Activated CD4-positive, alpha-beta memory T cell treated with anti-CD3 and anti-CD28 coated beads for 36 hours (primary cell): ENCODE results near the gene DHH. TPM values are rescaled to one million over a fixed set of nuclear protein-coding genes. Genes with fewer than 3 reads are reported as not detected.
"Not testable (repeated sequence)": the region's sequence is repeated elsewhere in the genome, so short reads cannot be mapped to it uniquely, and the experiment has no call there.

Source experiments
- CTCF ChIA-PET: fragments of 350-600 bp; sonication (Branson Sonifier 250); formaldehyde crosslinking; loops from one replicate; lab custom pipeline; 2021; ENCODE audit warnings: antibody characterized with exemption, inconsistent platforms; lab: Charles Lee
- POLR2A ChIA-PET: fragments of 350-600 bp; sonication (Branson Sonifier 250); formaldehyde crosslinking; loops from one replicate; lab custom pipeline; 2021; ENCODE audit warnings: antibody characterized with exemption; lab: Charles Lee
- DNase-seq: peaks from one replicate; pipeline ENCODE4 v3.0.0-alpha.2; 2020
- H3K27ac Mint-ChIP-seq: one replicate; pipeline ENCODE4 v1.8.0; 2021; ENCODE audit warnings: mixed read lengths
- H3K27me3 Mint-ChIP-seq: one replicate; pipeline ENCODE4 v1.8.0; 2021; ENCODE audit warnings: mixed read lengths
- H3K36me3 Mint-ChIP-seq: one replicate; pipeline ENCODE4 v1.8.0; 2021; ENCODE audit warnings: mixed read lengths
- H3K4me1 Mint-ChIP-seq: one replicate; pipeline ENCODE4 v1.8.0; 2021; ENCODE audit warnings: low read depth, mixed read lengths
- H3K4me3 Mint-ChIP-seq: one replicate; pipeline ENCODE4 v1.8.0; 2021; ENCODE audit warnings: mild to moderate bottlenecking, mixed read lengths
- H3K9me3 Mint-ChIP-seq: one replicate; pipeline ENCODE4 v1.8.0; 2021; ENCODE audit warnings: mixed read lengths
- intact Hi-C: fragments of 100-400 bp; cut with micrococcal nuclease; formaldehyde crosslinking; loops from one replicate; pipeline ENCODE4 v1.15.1; 2023
- total RNA-seq, 2 experiments: library from RNA; stranded (reverse); gene quantifications; one replicate each; pipeline ENCODE4 v1.2.3, GENCODE V29; 2021

DHH gene
- total RNA-seq, 2 experiments from 2014 or later = not detected

GRCh38 chr12:49130151-49131050, 35.8 kb upstream of the DHH start:
- peak; percentile 96 for DNase-seq
- peak overlapping the region; percentile 99 for H3K27ac Mint-ChIP-seq
- H3K4me3 Mint-ChIP-seq = peak overlapping the region; percentile 97
- ChIA-PET POLR2A (interaction anchor here (0.5 to 4.7 kb wide), 32 partner anchors 9 to 1919 kb away, joined by 3 to 71 read pairs (median 4); partner anchors contain the start of genes DDX23, DHH, FKBP11 and KANSL2), CTCF (interaction anchor here (0.6 to 4.4 kb wide), 20 partner anchors 20 to 277 kb away, joined by 3 to 36 read pairs (median 5); partner anchors contain the start of genes DHH, LMBR1L, RHEBL1 and TUBA1A)
- peaks cover 46% of the 10 kb centered on the region for H3K4me1 Mint-ChIP-seq
- H3K9me3 Mint-ChIP-seq = no peaks in the 10 kb centered on the region
- peaks cover 44% of the 10 kb centered on the region for H3K36me3 Mint-ChIP-seq
- intact Hi-C loops = loop anchor here (1.0 to 5.0 kb wide), 9 partner anchors 20 to 414 kb away; partner anchors contain the start of genes CCNT1, LMBR1L, TUBA1A and TUBA1C
- H3K27me3 Mint-ChIP-seq = peaks cover 7% of the 10 kb centered on the region

- CTCF ChIA-PET = interaction anchor here (1.0 to 4.4 kb wide), 13 partner anchors 19 to 276 kb away, joined by 3 to 36 read pairs (median 6); partner anchors contain the start of genes LMBR1L and TUBA1A
- Mint-ChIP-seq H3K36me3 (peaks cover 44% of the 10 kb centered on the region), H3K27ac (peak overlapping the region; percentile 99), H3K27me3 (peaks cover 7% of the 10 kb centered on the region), H3K4me1 (peaks cover 46% of the 10 kb centered on the region), H3K9me3 (no peaks in the 10 kb centered on the region), H3K4me3 (peak overlapping the region; percentile 97)
- POLR2A ChIA-PET = interaction anchor here (0.5 to 4.7 kb wide), 15 partner anchors 8 to 1918 kb away, joined by 3 to 71 read pairs (median 6); partner anchors contain the start of genes DHH, FKBP11, LMBR1L and RHEBL1
- DNase-seq = no peak
- intact Hi-C loops = loop anchor here (1.0 to 5.0 kb wide), 8 partner anchors 19 to 413 kb away; partner anchors contain the start of genes CCNT1, LMBR1L and TUBA1A
These were observed 34.9 kb upstream of the DHH start for GRCh38 chr12:49129332-49130150.

GRCh38 chr12:49127971-49128370, 33.4 kb upstream of the DHH start:
- peak overlapping the region; percentile 70 for H3K27ac Mint-ChIP-seq
- intact Hi-C loops, H3K27me3 Mint-ChIP-seq, H3K9me3 Mint-ChIP-seq, DNase-seq: not testable (repeated sequence)
- ChIA-PET POLR2A (interaction anchor here (0.8 to 1.1 kb wide), 4 partner anchors 15 to 64 kb away, joined by 3 to 6 read pairs (median 3); partner anchors contain the start of gene LMBR1L), CTCF (interaction anchor here (1.4 to 1.9 kb wide), 3 partner anchors 17 to 64 kb away, joined by 4 to 9 read pairs (median 6); no protein-coding TSS in a partner anchor)
- H3K4me3 Mint-ChIP-seq = peak overlapping the region; percentile 54
- peaks cover 35% of the 10 kb centered on the region for H3K4me1 Mint-ChIP-seq
- peaks cover 44% of the 10 kb centered on the region for H3K36me3 Mint-ChIP-seq

- intact Hi-C loops = no loop called here
- ChIA-PET POLR2A (interaction anchor here (0.6 to 1.1 kb wide), 6 partner anchors 14 to 546 kb away, joined by 3 to 6 read pairs (median 3); partner anchors contain the start of genes LMBR1L and RHEBL1), CTCF (interaction anchor here (0.7 to 1.9 kb wide), 4 partner anchors 16 to 840 kb away, joined by 3 to 9 read pairs (median 5); no protein-coding TSS in a partner anchor)
- Mint-ChIP-seq H3K4me3 (peak overlapping the region; percentile 18), H3K27ac (peak overlapping the region; percentile 70), H3K36me3 (peaks cover 44% of the 10 kb centered on the region), H3K9me3 (no peaks in the 10 kb centered on the region), H3K27me3 (peaks cover 7% of the 10 kb centered on the region), H3K4me1 (peaks cover 27% of the 10 kb centered on the region)
- DNase-seq = no peak
These were observed 32.5 kb upstream of the DHH start for GRCh38 chr12:49126852-49127763.

GRCh38 chr12:49121047-49121696, 26.6 kb upstream of the DHH start:
- ChIA-PET POLR2A (interaction anchor here (1.0 kb wide), 1 partner anchor 9 kb away, joined by 4 read pairs; no protein-coding TSS in a partner anchor), CTCF (interaction anchor here (0.7 to 3.5 kb wide), 8 partner anchors 23 to 144 kb away, joined by 3 to 11 read pairs (median 4); no protein-coding TSS in a partner anchor)
- H3K27ac Mint-ChIP-seq = no peak overlapping the region
- no peaks in the 10 kb centered on the region for H3K4me1 Mint-ChIP-seq
- H3K36me3 Mint-ChIP-seq = no peaks in the 10 kb centered on the region
- intact Hi-C loops = loop anchor here (5.0 kb wide), 1 partner anchor 34 kb away; no protein-coding TSS in a partner anchor
- no peaks in the 10 kb centered on the region for H3K27me3 Mint-ChIP-seq
- H3K4me3 Mint-ChIP-seq = no peak overlapping the region
- DNase-seq = no peak
- no peaks in the 10 kb centered on the region for H3K9me3 Mint-ChIP-seq

GRCh38 chr12:49111206-49111605, 16.6 kb upstream of the DHH start:
- no peaks in the 10 kb centered on the region for H3K27me3 Mint-ChIP-seq
- peaks cover 7% of the 10 kb centered on the region for H3K36me3 Mint-ChIP-seq
- H3K4me3 Mint-ChIP-seq = peak overlapping the region; percentile 95
- ChIA-PET POLR2A (interaction anchor here (0.6 to 3.5 kb wide), 8 partner anchors 10 to 77 kb away, joined by 3 to 47 read pairs (median 5); partner anchors contain the start of genes RHEBL1, TUBA1A and TUBA1B), CTCF (interaction anchor here (0.6 to 4.4 kb wide), 10 partner anchors 12 to 124 kb away, joined by 3 to 48 read pairs (median 6); partner anchors contain the start of genes RHEBL1, TUBA1A and TUBA1B)
- H3K4me1 Mint-ChIP-seq = peaks cover 24% of the 10 kb centered on the region
- H3K27ac Mint-ChIP-seq = peak overlapping the region; percentile 80
- DNase-seq = no peak
- intact Hi-C loops = loop anchor here (5.0 kb wide), 1 partner anchor 1204 kb away; no protein-coding TSS in a partner anchor
- no peaks in the 10 kb centered on the region for H3K9me3 Mint-ChIP-seq

GRCh38 chr12:49110464-49111155, 16.0 kb upstream of the DHH start, which contains the start of gene LMBR1L:
LMBR1L (minus strand) TSS chr12:49110847; CDS start chr12:49110555, 292 bp downstream.
- Mint-ChIP-seq H3K9me3 (no peaks in the 10 kb centered on the region), H3K27me3 (no peaks in the 10 kb centered on the region)
- CTCF ChIA-PET = interaction anchor here (0.6 to 4.4 kb wide), 10 partner anchors 12 to 124 kb away, joined by 3 to 48 read pairs (median 6); partner anchors contain the start of genes RHEBL1, TUBA1A and TUBA1B

GRCh38 chr12:49109641-49110463, 15.3 kb upstream of the DHH start:
- peak overlapping the region; percentile 80 for H3K27ac Mint-ChIP-seq
- H3K9me3 Mint-ChIP-seq = no peaks in the 10 kb centered on the region
- peak; percentile 36 for DNase-seq
- peaks cover 24% of the 10 kb centered on the region for H3K4me1 Mint-ChIP-seq
- peak overlapping the region; percentile 95 for H3K4me3 Mint-ChIP-seq
- intact Hi-C loops = loop anchor here (1.0 to 5.0 kb wide), 6 partner anchors 20 to 1203 kb away; partner anchors contain the start of gene TUBA1A
- no peaks in the 10 kb centered on the region for H3K27me3 Mint-ChIP-seq
- ChIA-PET CTCF (interaction anchor here (0.6 to 4.4 kb wide), 12 partner anchors 11 to 175 kb away, joined by 3 to 48 read pairs (median 5); partner anchors contain the start of genes TUBA1A and TUBA1B), POLR2A (interaction anchor here (0.5 to 3.5 kb wide), 8 partner anchors 9 to 125 kb away, joined by 3 to 47 read pairs (median 5); partner anchors contain the start of genes RHEBL1, TUBA1A and TUBA1B)
- H3K36me3 Mint-ChIP-seq = peaks cover 9% of the 10 kb centered on the region

More at GRCh38 chr12:49110464-49111155, 16.0 kb upstream of the DHH start, which contains the start of gene LMBR1L:
- H3K36me3 Mint-ChIP-seq = peaks cover 7% of the 10 kb centered on the region
- peak; percentile 97 for DNase-seq
- POLR2A ChIA-PET = interaction anchor here (0.7 to 3.5 kb wide), 8 partner anchors 9 to 78 kb away, joined by 3 to 47 read pairs (median 5); partner anchors contain the start of genes RHEBL1, TUBA1A and TUBA1B
- H3K27ac Mint-ChIP-seq = peak within 1 kb of the TSS; percentile 80
- peak within 1 kb of the TSS; percentile 95 for H3K4me3 Mint-ChIP-seq
- H3K4me1 Mint-ChIP-seq = peaks cover 24% of the 10 kb centered on the region
- intact Hi-C loops = loop anchor here (1.0 to 5.0 kb wide), 6 partner anchors 20 to 1203 kb away; partner anchors contain the start of gene TUBA1A
